GM12878 (cell line): Measurements from ENCODE around the gene SLC16A6. TPM values are rescaled to one million over a fixed set of nuclear protein-coding genes. Genes with fewer than 3 reads are reported as not detected.

Source experiments
- ATAC-seq: fragments of 200-7000 bp; cut with Tn5 transposase; 3 replicates; pipeline ENCODE4 v1.9.1; 2020; ENCODE audit warnings: mild to moderate bottlenecking, moderate library complexity
- BruUV-seq: library from RNA; stranded (reverse); fragments of 400-500 nt; replicated peaks from 2 replicates; lab custom pipeline; 2021; lab: Mats Ljungman, UMichigan
- CTCF ChIA-PET: fragments of 300-600 bp; sonication (Branson Sonifier 250); formaldehyde crosslinking; extraction: SDS; loops from one replicate; lab custom pipeline; 2021; ENCODE audit warnings: inconsistent platforms; lab: Yijun Ruan, JAX
- POLR2A ChIA-PET: fragments of 350-600 bp; formaldehyde crosslinking; extraction: SDS; loops from one replicate; lab custom pipeline; 2021; ENCODE audit warnings: inconsistent platforms; lab: Charles Lee
- RAD21 ChIA-PET: fragments of 300-600 bp; sonication (Branson Sonifier 250); formaldehyde crosslinking; loops from one replicate; lab custom pipeline; 2023; ENCODE audit warnings: antibody characterized with exemption; ENCODE audit not compliant: unreplicated experiment; lab: Charles Lee
- SMC1A ChIA-PET: fragments of 300-600 bp; sonication (Branson Sonifier 250); formaldehyde crosslinking; loops from one replicate; lab custom pipeline; 2023; ENCODE audit not compliant: unreplicated experiment, uncharacterized antibody; lab: Charles Lee
- DNase-seq: peaks from one replicate; pipeline ENCODE4 v3.0.0-alpha.2; 2011; ENCODE audit warnings: low read depth, low spot score
- FAIRE-seq: peaks from 3 replicates; lab custom pipeline; 2011; peaks lifted over from hg19 to GRCh38; lab: Jason Lieb, UNC
- H2AFZ ChIP-seq: 2 replicates; pipeline ENCODE4 v1.6.0; 2011; ENCODE audit warnings: low read depth, low read length, control low read depth; ENCODE audit not compliant: control insufficient read depth
- H3K27ac ChIP-seq: 2 replicates; pipeline ENCODE4 v1.5.1; 2011; ENCODE audit warnings: control low read depth; ENCODE audit not compliant: control insufficient read depth, insufficient read depth
- H3K27me3 ChIP-seq, 2 experiments: replicated peaks in 1 of 2; 2 replicates each; pipeline versions ENCODE4 v1.6.0 to v1.6.1; 2011; ENCODE audit warnings: low read length in 1 of 2; ENCODE audit not compliant: control insufficient read depth in 2 of 2, insufficient read depth in 2 of 2
- H3K36me3 ChIP-seq, 2 experiments: 2 replicates each; pipeline ENCODE4 v1.5.1; 2011; ENCODE audit warnings: low read length in 1 of 2; ENCODE audit not compliant: control insufficient read depth in 2 of 2, insufficient read depth in 2 of 2
- H3K4me1 ChIP-seq: 2 replicates; pipeline ENCODE4 v1.6.1; 2011; ENCODE audit warnings: mild to moderate bottlenecking, low read length, moderate library complexity, mixed read lengths; ENCODE audit not compliant: control insufficient read depth, insufficient read depth
- H3K4me2 ChIP-seq: 2 replicates; pipeline ENCODE4 v1.6.0; 2011; ENCODE audit warnings: control low read depth; ENCODE audit not compliant: control insufficient read depth, insufficient read depth
- H3K4me3 ChIP-seq: fragments of 200-600 bp; sonication (generic); 2 replicates; pipeline ENCODE4 v1.5.1; 2016
- H3K79me2 ChIP-seq: 2 replicates; pipeline ENCODE4 v1.6.0; 2011; ENCODE audit warnings: low read length; ENCODE audit not compliant: control insufficient read depth, insufficient read depth
- H3K9ac ChIP-seq: 2 replicates; pipeline ENCODE4 v1.8.0; 2011; ENCODE audit warnings: low read length, control low read depth, mixed read lengths; ENCODE audit not compliant: control insufficient read depth, insufficient read depth
- H3K9me3 ChIP-seq: replicated peaks from 3 replicates; pipeline ENCODE4 v1.5.1; 2011; ENCODE audit warnings: mild to moderate bottlenecking, low read length; ENCODE audit not compliant: control insufficient read depth, insufficient read depth
- H4K20me1 ChIP-seq: 2 replicates; pipeline ENCODE4 v1.6.0; 2011; ENCODE audit not compliant: control insufficient read depth, insufficient read depth
- CTCF ChIP-seq, 3 experiments: IDR thresholded peaks in 2 of 3; conservative IDR thresholded peaks in 1 of 3; 2 replicates each; pipeline ENCODE4 v1.5.1; 2011; ENCODE audit warnings: low read depth in 3 of 3, low read length in 3 of 3, mild to moderate bottlenecking in 3 of 3, control low read depth in 2 of 3, moderate library complexity in 2 of 3, inconsistent platforms in 1 of 3, mixed read lengths in 1 of 3; ENCODE audit not compliant: control insufficient read depth in 2 of 3, insufficient read depth in 1 of 3; ENCODE audit errors: extremely low read depth in 1 of 3
- GABPA ChIP-seq: IDR thresholded peaks from 2 replicates; pipeline ENCODE4 v1.6.1; 2014; ENCODE audit warnings: antibody characterized with exemption, low read depth, mild to moderate bottlenecking, inconsistent platforms
- MYC ChIP-seq: IDR thresholded peaks from 2 replicates; pipeline ENCODE4 v1.6.1; 2011; ENCODE audit warnings: mild to moderate bottlenecking, low read length, moderate library complexity, inconsistent platforms; ENCODE audit not compliant: insufficient read depth, insufficient replicate concordance, insufficient read length, severe bottlenecking
- NKRF ChIP-seq: fragments of 450-650 bp; conservative IDR thresholded peaks from 2 replicates; pipeline ENCODE4 v1.6.1; 2017; ENCODE audit warnings: mild to moderate bottlenecking, moderate library complexity
- PAX5 ChIP-seq: IDR thresholded peaks from 2 replicates; pipeline ENCODE4 v1.6.1; 2011; ENCODE audit warnings: low read depth, low read length, borderline replicate concordance
- RAD51 ChIP-seq: fragments of 450-650 bp; IDR thresholded peaks from 2 replicates; pipeline ENCODE4 v1.6.1; 2016; ENCODE audit warnings: moderate library complexity, mild to moderate bottlenecking, inconsistent platforms
- RBBP5 ChIP-seq: fragments of 200-600 bp; sonication (generic); conservative IDR thresholded peaks from 2 replicates; pipeline ENCODE4 v1.6.1; 2016
- TARDBP ChIP-seq: IDR thresholded peaks from 2 replicates; pipeline ENCODE4 v1.6.1; 2016; ENCODE audit warnings: borderline replicate concordance
- WGBS: methylation state at CpG from one replicate; pipeline ENCODE4 v1.1.6; 2016; ENCODE audit warnings: low lambda C conversion rate; ENCODE audit not compliant: insufficient replicate concordance, insufficient coverage; ENCODE audit errors: missing lambda C conversion rate; 5-methylcytosine and 5-hydroxymethylcytosine counted together
- in situ Hi-C: fragments of 300-500 bp; cut with MboI; formaldehyde crosslinking; loops from 9 replicates; pipeline ENCODE4 v1.14.3; 2018; ENCODE audit warnings: mixed read lengths
- intact Hi-C: fragments of 100-400 bp; cut with micrococcal nuclease; formaldehyde crosslinking; loops from one replicate; pipeline ENCODE4 v1.14.2; 2022; ENCODE audit not compliant: unreplicated experiment
- polyA plus RNA-seq, 11 experiments: library from polyadenylated mRNA; depleted of rRNA in 4 of 11; unstranded in 6 of 11; stranded (reverse) in 5 of 11; fragments of >200 nt; fragmentation: Nextera tagmentation in 4 of 11; fragmentation: Illumina TruSeq in 1 of 11; extraction: Ambion mirVana in 4 of 11; extraction: Trizol in 1 of 11; gene quantifications; 1 replicate in 1 of 11; 2 replicates in 10 of 11; pipeline versions ENCODE4 v1.2.1 to v1.2.3, GENCODE V29; 2011 to 2016; ENCODE audit warnings: inconsistent platforms in 2 of 11, missing spikeins in 2 of 11, low read depth in 1 of 11
- total RNA-seq, 4 experiments: library from RNA; depleted of rRNA in 3 of 4; stranded (reverse); fragments of >200 nt in 3 of 4; fragmentation: Illumina TruSeq in 1 of 4; extraction: Trizol in 1 of 4; gene quantifications; 2 replicates each; pipeline versions ENCODE4 v1.2.1 to v1.2.3, GENCODE V29; 2013 to 2021

Gene SLC16A6
- total and polyA plus RNA-seq, 10 of the 15 experiments (the other 5 are each of a cell fraction or from before 2014, with no cell fraction given) = 2.4 to 8.8 (median 6.0) TPM

- 90% methylated on average over 8 of the region's 8 CpGs for WGBS
- intact Hi-C loops (no loop called here), in situ Hi-C loops (no loop called here)
- DNase-seq = no peak
- Histone ChIP-seq H3K4me3 (no peak overlapping the region), H3K79me2 (no peaks in the 10 kb centered on the region), H3K9me3 (no peaks in the 10 kb centered on the region), H3K4me2 (no peak overlapping the region), H3K27me3 (no peaks in the 10 kb centered on the region), H3K36me3 (no peaks in the 10 kb centered on the region), H2AFZ (no peak overlapping the region), H3K4me1 (no peaks in the 10 kb centered on the region), H4K20me1 (no peaks in the 10 kb centered on the region), H3K9ac (no peak overlapping the region), H3K27ac (no peak overlapping the region)
- no peak for ATAC-seq
- ChIA-PET CTCF (interaction anchor here (0.9 kb wide), 1 partner anchor 130 kb away, joined by 3 read pairs; no protein-coding TSS in a partner anchor), RAD21 (no interaction called here), POLR2A (no interaction called here), SMC1A (no interaction called here)
- FAIRE-seq = no peak
- TF ChIP-seq MYC = no peak
- TF ChIP-seq CTCF (IDR thresholded peaks at IDR 0.05 in 2 of 3, conservative IDR thresholded peaks at IDR 0.05 in 1 of 3; ENCODE audit: control insufficient read depth in 2 of 3, extremely low read depth in 1 of 3, insufficient read depth in 1 of 3, low read depth in 3 of 3, low read length in 3 of 3) = no peak
- no peak for TF ChIP-seq RAD51
- no peak for TF ChIP-seq RBBP5
- no peak for TF ChIP-seq NKRF
- no peak for TF ChIP-seq TARDBP
- no peak for TF ChIP-seq PAX5
- no peak for TF ChIP-seq GABPA
- no TSS peak for BruUV-seq
These were observed 16.5 kb upstream of the SLC16A6 start for GRCh38 chr17:68307443-68307842.
